Endothelial cell of umbilical vein (primary cell): ENCODE data around the gene CLPX. TPM values are rescaled to one million over a fixed set of nuclear protein-coding genes. Genes with fewer than 3 reads are reported as not detected.
"Not testable (repeated sequence)": the region's sequence is repeated elsewhere in the genome, so short reads cannot be mapped to it uniquely, and the experiment has no call there.

ENCODE experiments used
- BruUV-seq: library from RNA; stranded (reverse); fragments of 400-500 nt; replicated peaks from 2 replicates; lab custom pipeline; 2021; lab: Mats Ljungman, UMichigan
- CTCF ChIA-PET: fragments of 300-600, 350-600 bp; sonication (Branson Sonifier 250); formaldehyde crosslinking; loops from one replicate; lab custom pipeline; 2021; ENCODE audit warnings: antibody characterized with exemption, inconsistent platforms; lab: Charles Lee
- POLR2A ChIA-PET: fragments of 300-600, 350-600 bp; sonication (Branson Sonifier 250); formaldehyde crosslinking; loops from one replicate; lab custom pipeline; 2021; ENCODE audit warnings: antibody characterized with exemption, inconsistent platforms; lab: Charles Lee
- DNase-seq: peaks from one replicate; pipeline ENCODE4 v3.0.0-alpha.2; 2011; ENCODE audit warnings: low read depth, low spot score
- FAIRE-seq: peaks from 2 replicates; lab custom pipeline; 2011; peaks lifted over from hg19 to GRCh38; lab: Jason Lieb, UNC
- H2AFZ ChIP-seq: 2 replicates; pipeline ENCODE4 v1.6.0; 2012; ENCODE audit warnings: low read depth, low read length, control low read depth, inconsistent platforms
- H3K27ac ChIP-seq: 2 replicates; pipeline ENCODE4 v1.5.1; 2011; ENCODE audit warnings: low read depth, mild to moderate bottlenecking, control low read depth, low read length, moderate library complexity; ENCODE audit not compliant: insufficient read depth
- H3K27me3 ChIP-seq, 2 experiments: 2 replicates each; pipeline versions ENCODE4 v1.6.0 to v1.6.1; 2011; ENCODE audit warnings: low read length in 2 of 2, mixed read lengths in 1 of 2; ENCODE audit not compliant: control insufficient read depth in 2 of 2, insufficient read depth in 2 of 2
- H3K36me3 ChIP-seq, 2 experiments: 2 replicates in 1 of 2; 3 replicates in 1 of 2; pipeline ENCODE4 v1.5.1; 2011; ENCODE audit warnings: low read length in 2 of 2, mild to moderate bottlenecking in 1 of 2, moderate library complexity in 1 of 2; ENCODE audit not compliant: control insufficient read depth in 2 of 2, insufficient read depth in 2 of 2; ENCODE audit errors: extremely low read depth in 1 of 2
- H3K4me1 ChIP-seq: 3 replicates; pipeline ENCODE4 v1.5.1; 2011; ENCODE audit warnings: mild to moderate bottlenecking, low read length; ENCODE audit not compliant: control insufficient read depth, insufficient read depth; ENCODE audit errors: extremely low read depth
- H3K4me2 ChIP-seq: 2 replicates; pipeline ENCODE4 v1.6.1; 2011; ENCODE audit warnings: low read length, control low read depth, mixed read lengths; ENCODE audit not compliant: insufficient read depth
- H3K4me3 ChIP-seq, 3 experiments: fragments of 200-600 bp in 1 of 3; sonication (generic), shearing (Covaris generic) in 1 of 3; replicated peaks in 1 of 3; 2 replicates each; pipeline ENCODE4 v1.5.1; 2011 to 2016; ENCODE audit warnings: control low read depth in 3 of 3, low read length in 3 of 3, mild to moderate bottlenecking in 2 of 3, inconsistent platforms in 1 of 3, low read depth in 1 of 3, moderate library complexity in 1 of 3; ENCODE audit not compliant: insufficient read depth in 1 of 3
- H3K79me2 ChIP-seq: 2 replicates; pipeline ENCODE4 v1.6.0; 2012; ENCODE audit warnings: low read length, inconsistent platforms; ENCODE audit not compliant: control insufficient read depth, insufficient read depth
- H3K9ac ChIP-seq: replicated peaks from 2 replicates; pipeline ENCODE3; 2011; ENCODE audit warnings: low read length, control low read depth; ENCODE audit not compliant: insufficient read depth; ENCODE audit errors: extremely low read depth
- H3K9me1 ChIP-seq: replicated peaks from 3 replicates; pipeline ENCODE4 v1.6.0; 2011; ENCODE audit warnings: mild to moderate bottlenecking, low read length; ENCODE audit not compliant: control insufficient read depth, insufficient read depth; ENCODE audit errors: extremely low read depth
- H3K9me3 ChIP-seq: replicated peaks from 2 replicates; pipeline ENCODE4 v1.5.1; 2012; ENCODE audit warnings: low read length, inconsistent platforms; ENCODE audit not compliant: control insufficient read depth, insufficient read depth
- H4K20me1 ChIP-seq: replicated peaks from 2 replicates; pipeline ENCODE3; 2011; ENCODE audit warnings: mild to moderate bottlenecking, low read length; ENCODE audit not compliant: control insufficient read depth, insufficient read depth; ENCODE audit errors: extremely low read depth
- CTCF ChIP-seq, 2 donors: IDR thresholded peaks; 1 replicate in 1 of 2; 2 replicates in 1 of 2; pipeline ENCODE4 v1.5.1; 2011; ENCODE audit warnings: low read length in 2 of 2, mild to moderate bottlenecking in 2 of 2, moderate library complexity in 2 of 2, control low read depth in 1 of 2, inconsistent platforms in 1 of 2, low read depth in 1 of 2; ENCODE audit not compliant: insufficient read depth in 1 of 2; ENCODE audit errors: extremely low read depth in 1 of 2
- EZH2 ChIP-seq: IDR thresholded peaks from 2 replicates; pipeline ENCODE4 v1.6.1; 2012; ENCODE audit warnings: borderline replicate concordance, low read depth, mild to moderate bottlenecking, moderate library complexity, low read length, inconsistent platforms; ENCODE audit not compliant: severe bottlenecking
- FOS ChIP-seq: IDR thresholded peaks from 2 replicates; pipeline ENCODE4 v1.6.1; 2011; ENCODE audit warnings: mild to moderate bottlenecking, low read length, moderate library complexity, borderline replicate concordance; ENCODE audit not compliant: insufficient read depth
- GATA2 ChIP-seq: IDR thresholded peaks from 2 replicates; pipeline ENCODE4 v1.7.0; 2011; ENCODE audit warnings: low read depth, mild to moderate bottlenecking, moderate library complexity, mixed read lengths, low read length; ENCODE audit not compliant: insufficient read length, insufficient read depth
- JUN ChIP-seq: IDR thresholded peaks from 2 replicates; pipeline ENCODE4 v1.6.1; 2011; ENCODE audit warnings: borderline replicate concordance, low read depth; ENCODE audit not compliant: insufficient read length, insufficient read depth
- MAX ChIP-seq: IDR thresholded peaks from 2 replicates; pipeline ENCODE4 v1.6.1; 2011; ENCODE audit not compliant: insufficient read depth, insufficient read length
- MYC ChIP-seq: IDR thresholded peaks from one replicate; pipeline ENCODE4 v1.6.1; 2011; ENCODE audit warnings: mild to moderate bottlenecking, low read depth, low read length
- POLR2A ChIP-seq: IDR thresholded peaks from 2 replicates; pipeline ENCODE4 v1.6.1; 2012; ENCODE audit warnings: low read depth, mild to moderate bottlenecking, control low read depth, low read length
- POLR2AphosphoS5 ChIP-seq: IDR thresholded peaks from 2 replicates; pipeline ENCODE4 v1.6.1; 2012; ENCODE audit warnings: low read depth, mild to moderate bottlenecking, control low read depth, low read length, moderate library complexity; ENCODE audit not compliant: insufficient read depth
- dilution Hi-C: fragments of 300-500 bp; cut with MboI; formaldehyde crosslinking; loops from one replicate; pipeline ENCODE4 v1.15.0; 2019; ENCODE audit warnings: low sequenced_read_pairs; ENCODE audit not compliant: extremely low pct_ligation_motif_present
- intact Hi-C: fragments of 100-400 bp; cut with micrococcal nuclease; formaldehyde crosslinking; loops from one replicate; pipeline ENCODE4 v1.10.0; 2022
- polyA plus RNA-seq, 4 experiments: library from polyadenylated mRNA; depleted of rRNA in 3 of 4; stranded (reverse) in 3 of 4; unstranded in 1 of 4; fragments of >200 nt; gene quantifications; 2 replicates each; pipeline versions ENCODE4 v1.2.1 to v1.2.3, GENCODE V29; 2011 to 2012; ENCODE audit warnings: missing spikeins in 1 of 4
- total RNA-seq: library from RNA; stranded (reverse); gene quantifications from 2 replicates; pipeline ENCODE4 v1.2.3, GENCODE V29; 2021

Gene CLPX
- total and polyA plus RNA-seq, 2 donors (not counting 3 experiments of a cell fraction or from before 2014, with no cell fraction given): 11.1 to 41.4 TPM

- intact Hi-C loops: no loop called here
- TF ChIP-seq POLR2AphosphoS5 (no peak), GATA2 (no peak), MYC (no peak), CTCF (IDR thresholded peaks at IDR 0.05; ENCODE audit: extremely low read depth in 1 of 2, insufficient read depth in 1 of 2, low read depth in 1 of 2, low read length in 2 of 2) (no peak), MAX (no peak), EZH2 (no peak), JUN (no peak), FOS (no peak), POLR2A (no peak)
- H3K9me1 ChIP-seq: no peaks in the 10 kb centered on the region
- H3K9ac ChIP-seq: no peak overlapping the region
- ChIA-PET CTCF (interaction anchor here (1.2 kb wide), 1 partner anchor 115 kb away, joined by 4 read pairs; no protein-coding TSS in a partner anchor), POLR2A (no interaction called here)
- H3K9me3 ChIP-seq: no peaks in the 10 kb centered on the region
- peaks cover 9% of the 10 kb centered on the region for H3K4me1 ChIP-seq
- H3K27ac ChIP-seq: no peak overlapping the region
- no peaks in the 10 kb centered on the region for H4K20me1 ChIP-seq
- H3K4me3 ChIP-seq: no peak overlapping the region
- no TSS peak for BruUV-seq
- H3K27me3 ChIP-seq: no peaks in the 10 kb centered on the region
- FAIRE-seq: no peak
- H3K79me2 ChIP-seq: peaks cover 50% of the 10 kb centered on the region
- no peak for DNase-seq
- H3K36me3 ChIP-seq: peaks cover 2 to 7% of the 10 kb centered on the region in 2 experiments
- dilution Hi-C loops: no loop called here
- H2AFZ ChIP-seq: no peak overlapping the region
- no peak overlapping the region for H3K4me2 ChIP-seq
Observed at GRCh38 chr15:65182538-65182937, 2.6 kb downstream of the CLPX start.

- CTCF ChIA-PET: interaction anchor here (1.2 kb wide), 1 partner anchor 116 kb away, joined by 4 read pairs; no protein-coding TSS in a partner anchor
- POLR2A ChIA-PET, BruUV-seq: not testable (repeated sequence)
Observed at GRCh38 chr15:65181582-65182353, 3.4 kb downstream of the CLPX start.

More at GRCh38 chr15:65181582-65182353, 3.4 kb downstream of the CLPX start:
- H2AFZ ChIP-seq, H3K4me2 ChIP-seq, H3K9me1 ChIP-seq, dilution Hi-C loops, intact Hi-C loops, H3K9ac ChIP-seq, H4K20me1 ChIP-seq, DNase-seq, FAIRE-seq, H3K4me1 ChIP-seq, H3K9me3 ChIP-seq, H3K4me3 ChIP-seq, H3K27me3 ChIP-seq, H3K27ac ChIP-seq: not testable (repeated sequence)
- Histone ChIP-seq H3K79me2 (peaks cover 52% of the 10 kb centered on the region), H3K36me3 (peaks cover 2 to 11% of the 10 kb centered on the region in 2 experiments)
